H1 (cell line): Measurements from ENCODE around the gene NR4A3. TPM values are rescaled to one million over a fixed set of nuclear protein-coding genes. Genes with fewer than 3 reads are reported as not detected.
A peak's percentile ranks its signal among the peaks of the same experiment; 100 is the strongest.

Source experiments
- ASH2L ChIP-seq: fragments of 200-600, 300-600 bp; sonication (generic); IDR thresholded peaks from one replicate; pipeline ENCODE4 v1.7.1; 2017; ENCODE audit warnings: low read length
- CEBPB ChIP-seq: IDR thresholded peaks from 2 replicates; pipeline ENCODE4 v1.6.1; 2012; ENCODE audit warnings: low read depth, low read length
- CTCF ChIP-seq, 3 experiments: IDR thresholded peaks; 1 replicate in 2 of 3; 2 replicates in 1 of 3; pipeline versions ENCODE4 v1.5.1 to v1.6.1; 2011; ENCODE audit warnings: low read length in 3 of 3, mild to moderate bottlenecking in 3 of 3, inconsistent platforms in 2 of 3, low read depth in 1 of 3, moderate library complexity in 1 of 3; ENCODE audit not compliant: insufficient read depth in 1 of 3; ENCODE audit errors: control extremely low read depth in 1 of 3
- NANOG ChIP-seq: IDR thresholded peaks from 2 replicates; pipeline ENCODE4 v1.6.1; 2011; ENCODE audit warnings: low read length, low read depth, mild to moderate bottlenecking, inconsistent platforms; ENCODE audit not compliant: insufficient read depth, poor library complexity, severe bottlenecking
- polyA plus RNA-seq, 7 experiments: library from polyadenylated mRNA; depleted of rRNA in 3 of 7; stranded (reverse) in 5 of 7; unstranded in 2 of 7; fragments of >200 nt in 5 of 7; fragments of 200-250 nt in 2 of 7; gene quantifications; 1 replicate in 5 of 7; 2 replicates in 1 of 7; 4 replicates in 1 of 7; pipeline versions ENCODE4 v1.2.1 to v1.2.3, GENCODE V29; 2011 to 2013; ENCODE audit warnings: missing spikeins in 2 of 7, mixed read lengths in 2 of 7
- total RNA-seq: library from RNA; stranded (reverse); fragmentation: NEBNext Ultra II Directional; extraction: Animal tissue kit (Norgen Biotek cat#: 25700); gene quantifications from 2 replicates; pipeline ENCODE4 v1.2.1, GENCODE V29; 2021

NR4A3 gene
- total and polyA plus RNA-seq, 2 of the 8 experiments (the other 6 are each of a cell fraction or from before 2014, with no cell fraction given): 0.05 to 0.30 TPM

DNA sequence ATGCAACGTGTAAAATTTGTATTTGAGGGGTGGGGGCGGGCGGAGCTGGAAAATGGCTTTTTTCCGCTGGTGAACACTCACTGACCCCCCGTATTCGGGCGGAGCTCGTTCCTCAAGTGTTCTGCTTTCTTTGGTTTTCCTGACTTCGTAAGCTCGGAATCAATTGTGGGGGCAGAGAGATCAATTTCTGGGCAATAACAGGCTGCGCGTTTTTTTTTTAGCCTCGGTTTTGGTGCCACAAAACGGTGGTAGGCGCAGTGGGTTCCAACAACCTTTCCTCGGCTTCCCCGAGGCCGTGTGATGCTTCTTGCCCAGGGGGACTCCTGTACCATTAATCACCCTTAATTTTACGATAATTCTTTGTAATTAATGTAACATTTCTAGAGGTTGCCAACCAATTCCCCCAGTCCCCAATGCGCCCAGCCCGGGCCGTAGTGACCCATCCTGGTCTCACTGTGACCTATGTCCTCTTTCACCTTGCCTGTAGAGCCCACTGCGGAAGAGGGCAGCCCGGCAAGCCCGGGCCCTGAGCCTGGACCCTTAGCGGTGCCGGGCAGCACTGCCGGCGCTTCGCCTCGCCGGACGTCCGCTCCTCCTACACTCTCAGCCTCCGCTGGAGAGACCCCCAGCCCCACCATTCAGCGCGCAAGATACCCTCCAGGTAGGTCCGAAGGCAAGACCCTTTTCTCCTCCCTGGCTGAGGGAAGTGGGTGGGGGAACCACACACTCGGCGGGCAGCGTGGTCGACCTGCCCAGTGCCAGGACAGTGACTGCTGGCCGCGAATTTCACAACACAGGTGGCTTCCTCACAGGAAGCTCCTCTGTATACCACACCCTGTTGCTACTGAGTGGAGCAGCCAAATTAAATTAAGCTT, 3.7 kb downstream of the NR4A3 start (continued):
- TF ChIP-seq CTCF (IDR thresholded peaks at IDR 0.05; ENCODE audit: control extremely low read depth in 1 of 3, insufficient read depth in 1 of 3, low read depth in 1 of 3, low read length in 3 of 3) (peak in 1 of 3 experiments; percentile 10; a peak in 1 of 4 replicates), ASH2L (peak; percentile 18), NANOG (no peak), CEBPB (no peak)
